ENCODE measurements around the gene RPS3A.

The RPS3A gene

GRCh38 chr4:151105454-151106032 is 6.1 kb downstream of the RPS3A start:
- DNase-seq (ENCODE audit: low read depth) = no peak
- TF ChIP-seq MAX (IDR thresholded peaks at IDR 0.05; ENCODE audit: low read depth, low read length) = no peak
- TF ChIP-seq POLR2A (IDR thresholded peaks at IDR 0.05; ENCODE audit: extremely low read depth, insufficient read length) = no peak
- no peak for TF ChIP-seq CTCF (IDR thresholded peaks at IDR 0.05; ENCODE audit: low read depth, low read length)
- no peak for TF ChIP-seq MYC (IDR thresholded peaks at IDR 0.05; ENCODE audit: low read depth, low read length)
- no peak overlapping the region for H3K4me3 ChIP-seq (ENCODE audit: low read depth, low read length)

- H3K4me3 ChIP-seq (ENCODE audit: low read depth, low read length) = no peak overlapping the region
- TF ChIP-seq MAX (IDR thresholded peaks at IDR 0.05; ENCODE audit: low read depth, low read length) = no peak
- TF ChIP-seq MYC (IDR thresholded peaks at IDR 0.05; ENCODE audit: low read depth, low read length) = no peak
- no peak for TF ChIP-seq CTCF (IDR thresholded peaks at IDR 0.05; ENCODE audit: low read depth, low read length)
- no peak for TF ChIP-seq POLR2A (IDR thresholded peaks at IDR 0.05; ENCODE audit: extremely low read depth, insufficient read length)
- DNase-seq (ENCODE audit: low read depth) = no peak
These were observed 7.6 kb downstream of the RPS3A start for GRCh38 chr4:151107063-151107462.

GRCh38 chr4:151110236-151110635 is 10.8 kb downstream of the RPS3A start:
- DNase-seq (ENCODE audit: low read depth) = no peak
- no peak overlapping the region for H3K4me3 ChIP-seq (ENCODE audit: low read depth, low read length)
- TF ChIP-seq MAX (IDR thresholded peaks at IDR 0.05; ENCODE audit: low read depth, low read length) (no peak), POLR2A (IDR thresholded peaks at IDR 0.05; ENCODE audit: extremely low read depth, insufficient read length) (no peak), CTCF (IDR thresholded peaks at IDR 0.05; ENCODE audit: low read depth, low read length) (no peak), MYC (IDR thresholded peaks at IDR 0.05; ENCODE audit: low read depth, low read length) (no peak)

- no peak overlapping the region for H3K4me3 ChIP-seq (ENCODE audit: low read depth, low read length)
- no peak for DNase-seq (ENCODE audit: low read depth)
- no peak for TF ChIP-seq CTCF (IDR thresholded peaks at IDR 0.05; ENCODE audit: low read depth, low read length)
- TF ChIP-seq MYC (IDR thresholded peaks at IDR 0.05; ENCODE audit: low read depth, low read length) = no peak
- no peak for TF ChIP-seq POLR2A (IDR thresholded peaks at IDR 0.05; ENCODE audit: extremely low read depth, insufficient read length)
- no peak for TF ChIP-seq MAX (IDR thresholded peaks at IDR 0.05; ENCODE audit: low read depth, low read length)
These were observed 14.9 kb downstream of the RPS3A start for GRCh38 chr4:151114338-151114737.

- no peak overlapping the region for H3K4me3 ChIP-seq (ENCODE audit: low read depth, low read length)
- TF ChIP-seq MYC (IDR thresholded peaks at IDR 0.05; ENCODE audit: low read depth, low read length) (no peak), POLR2A (IDR thresholded peaks at IDR 0.05; ENCODE audit: extremely low read depth, insufficient read length) (no peak), MAX (IDR thresholded peaks at IDR 0.05; ENCODE audit: low read depth, low read length) (no peak), CTCF (IDR thresholded peaks at IDR 0.05; ENCODE audit: low read depth, low read length) (no peak)
- DNase-seq (ENCODE audit: low read depth) = no peak
These were observed 15.6 kb downstream of the RPS3A start for GRCh38 chr4:151114986-151115385.
